HPDE6-E6E7 (cell line): ENCODE data around the gene KLHL6.
"Not testable (repeated sequence)": the region's sequence is repeated elsewhere in the genome, so short reads cannot be mapped to it uniquely, and the experiment has no call there.

ENCODE experiments used
- DNase-seq: peaks from one replicate; pipeline ENCODE4 v3.0.0; 2011; ENCODE audit warnings: missing footprints; ENCODE audit errors: extremely low spot score

Gene KLHL6

DNA sequence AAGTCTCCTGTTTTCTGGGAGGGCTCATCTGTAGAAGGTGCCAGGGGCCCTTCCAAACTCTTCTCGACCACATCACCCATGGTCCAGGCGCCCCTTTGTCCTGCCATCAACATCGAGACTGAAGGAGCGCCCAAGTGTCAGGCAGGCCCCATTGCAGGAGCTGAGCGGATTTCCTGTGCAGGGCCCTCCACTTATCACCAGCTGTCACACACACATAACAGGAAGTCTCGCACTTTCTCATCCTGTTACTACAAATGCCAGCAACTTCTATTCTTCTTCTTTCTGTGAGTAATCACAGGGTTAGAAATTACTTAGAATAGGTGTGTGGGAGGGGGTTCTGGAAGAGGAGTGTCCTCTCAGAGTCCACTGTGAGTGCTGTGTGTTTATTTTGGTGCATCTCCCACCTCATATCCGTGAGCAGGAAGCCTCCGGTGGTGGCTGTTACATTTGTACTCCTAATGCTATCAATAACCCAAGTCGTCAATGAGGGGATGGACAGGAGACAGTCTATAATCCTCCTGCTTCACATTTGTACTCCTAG, at the start of gene KLHL6:
TSS of gene KLHL6 (minus strand) at position 166 of the 541 bp plus-strand sequence. CDS start at position 113, 53 bp downstream.
- DNase-seq = no peak

- no peak for DNase-seq
Observed at GRCh38 chr3:183597959-183598358, 42.5 kb upstream of the KLHL6 start.

DNA sequence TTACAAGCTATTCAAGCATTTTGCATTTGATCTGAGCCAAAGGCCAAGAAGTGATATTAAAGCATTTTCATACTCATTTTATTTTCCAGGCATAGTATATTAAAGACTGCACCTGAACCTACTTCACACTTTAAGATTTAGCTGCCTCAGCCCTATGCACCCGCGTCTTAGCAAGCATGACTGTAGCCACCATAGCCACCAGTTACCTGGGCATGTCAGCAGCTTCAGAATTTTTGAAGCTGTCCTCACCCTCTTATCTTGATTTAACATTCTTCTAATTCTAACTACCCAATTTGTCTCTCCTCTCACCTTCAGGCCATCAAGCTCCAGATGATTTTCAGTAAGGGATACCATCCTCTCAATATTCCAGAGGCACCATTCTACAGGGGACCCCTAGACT, 39.1 kb upstream of the KLHL6 start:
- no peak for DNase-seq

GRCh38 chr3:183592821-183593220, 37.3 kb upstream of the KLHL6 start:
- no peak for DNase-seq

- DNase-seq = no peak
Observed at GRCh38 chr3:183591881-183592521, 36.5 kb upstream of the KLHL6 start.

DNA sequence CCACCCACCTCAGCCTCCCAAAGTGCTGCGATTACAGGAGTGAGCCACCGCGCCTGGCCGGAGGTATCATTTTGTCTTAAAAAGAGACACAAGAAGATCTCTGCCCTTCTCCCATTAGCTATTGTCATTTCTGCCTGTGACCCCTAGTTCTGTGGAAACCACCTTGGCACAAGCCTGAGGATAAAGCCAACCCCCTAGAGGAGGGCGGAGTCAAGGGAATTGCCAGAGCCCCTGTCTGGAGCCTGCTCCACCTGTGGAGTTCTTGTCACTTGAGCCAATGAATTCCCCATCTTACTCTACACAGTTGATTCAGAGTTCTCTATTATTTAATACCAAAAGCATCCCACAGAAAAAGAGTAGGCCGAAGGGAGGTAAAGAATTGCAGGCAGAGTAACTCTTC, 34.9 kb upstream of the KLHL6 start:
- no peak for DNase-seq

- no peak for DNase-seq
Observed at GRCh38 chr3:183587336-183587735, 31.8 kb upstream of the KLHL6 start.

- DNase-seq = no peak
Observed at GRCh38 chr3:183586477-183586876, 31.0 kb upstream of the KLHL6 start.

- no peak for DNase-seq
Observed at GRCh38 chr3:183584914-183585280, 29.4 kb upstream of the KLHL6 start.

DNA sequence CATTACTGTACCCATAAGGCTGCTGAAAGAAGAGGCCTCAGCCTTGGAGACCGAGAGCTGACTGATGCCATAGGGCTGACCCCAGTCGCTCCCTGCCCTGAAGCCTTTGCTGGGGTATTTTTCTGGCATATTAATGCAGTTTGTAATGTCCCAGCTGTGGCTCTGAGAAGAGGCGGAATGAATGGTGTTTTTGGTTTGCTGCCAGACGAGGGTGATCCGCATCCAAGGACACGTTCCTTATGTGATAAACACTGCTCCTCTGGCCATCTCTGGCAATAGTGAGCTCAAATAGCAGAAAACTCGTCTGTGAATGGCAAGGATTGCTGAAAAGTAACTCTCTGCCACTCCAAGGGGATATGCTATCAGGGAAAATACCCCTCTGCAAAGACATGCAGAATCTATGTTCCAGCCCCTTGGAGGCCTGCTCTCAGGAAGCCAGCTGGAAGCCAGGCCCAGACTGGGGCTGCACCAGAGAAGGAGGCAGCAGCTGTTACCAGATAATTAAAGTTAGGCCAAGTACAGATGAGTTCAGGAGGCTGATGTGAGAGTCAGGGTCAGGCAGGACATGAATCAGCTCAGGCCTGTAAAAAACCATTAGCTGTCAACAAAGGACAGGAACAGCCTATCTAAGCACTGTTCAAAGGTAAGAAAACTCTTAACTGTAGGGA, 28.9 kb upstream of the KLHL6 start:
- no peak for DNase-seq

- DNase-seq = no peak
Observed at GRCh38 chr3:183583331-183584245, 28.1 kb upstream of the KLHL6 start.

- no peak for DNase-seq
Observed at GRCh38 chr3:183582161-183582560, 26.7 kb upstream of the KLHL6 start.

DNA sequence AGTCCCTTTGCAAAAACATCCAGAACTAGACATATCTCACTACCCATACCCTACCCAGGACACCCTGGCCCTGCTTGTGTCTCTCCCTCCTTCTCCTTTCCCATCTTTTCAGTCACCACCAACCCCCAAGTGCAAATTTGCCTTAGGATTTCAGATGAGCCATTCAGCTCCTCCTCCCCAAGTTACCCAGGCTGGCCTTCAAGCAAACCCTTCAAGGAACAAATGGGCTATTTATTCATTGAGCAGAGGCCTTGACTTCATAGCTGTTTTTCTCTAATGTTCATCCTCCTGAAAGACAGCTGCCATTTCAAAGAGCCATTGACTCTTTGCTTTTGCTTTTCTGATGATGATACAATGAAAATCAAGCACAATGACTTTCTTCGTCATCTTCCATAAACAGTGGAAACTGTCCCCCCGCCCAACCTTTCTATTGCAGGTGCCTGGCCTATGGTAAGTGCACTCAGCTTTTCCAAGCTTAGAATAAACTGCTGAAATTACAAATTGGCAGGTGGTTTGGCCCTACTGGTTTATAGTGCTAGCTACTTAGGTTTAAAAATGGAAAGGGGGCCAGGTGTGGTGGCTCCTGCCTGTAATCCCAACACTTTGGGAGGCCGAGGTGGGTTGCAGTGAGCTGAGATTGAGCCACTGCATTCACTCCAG, 26.1 kb upstream of the KLHL6 start:
- DNase-seq = no peak

DNA sequence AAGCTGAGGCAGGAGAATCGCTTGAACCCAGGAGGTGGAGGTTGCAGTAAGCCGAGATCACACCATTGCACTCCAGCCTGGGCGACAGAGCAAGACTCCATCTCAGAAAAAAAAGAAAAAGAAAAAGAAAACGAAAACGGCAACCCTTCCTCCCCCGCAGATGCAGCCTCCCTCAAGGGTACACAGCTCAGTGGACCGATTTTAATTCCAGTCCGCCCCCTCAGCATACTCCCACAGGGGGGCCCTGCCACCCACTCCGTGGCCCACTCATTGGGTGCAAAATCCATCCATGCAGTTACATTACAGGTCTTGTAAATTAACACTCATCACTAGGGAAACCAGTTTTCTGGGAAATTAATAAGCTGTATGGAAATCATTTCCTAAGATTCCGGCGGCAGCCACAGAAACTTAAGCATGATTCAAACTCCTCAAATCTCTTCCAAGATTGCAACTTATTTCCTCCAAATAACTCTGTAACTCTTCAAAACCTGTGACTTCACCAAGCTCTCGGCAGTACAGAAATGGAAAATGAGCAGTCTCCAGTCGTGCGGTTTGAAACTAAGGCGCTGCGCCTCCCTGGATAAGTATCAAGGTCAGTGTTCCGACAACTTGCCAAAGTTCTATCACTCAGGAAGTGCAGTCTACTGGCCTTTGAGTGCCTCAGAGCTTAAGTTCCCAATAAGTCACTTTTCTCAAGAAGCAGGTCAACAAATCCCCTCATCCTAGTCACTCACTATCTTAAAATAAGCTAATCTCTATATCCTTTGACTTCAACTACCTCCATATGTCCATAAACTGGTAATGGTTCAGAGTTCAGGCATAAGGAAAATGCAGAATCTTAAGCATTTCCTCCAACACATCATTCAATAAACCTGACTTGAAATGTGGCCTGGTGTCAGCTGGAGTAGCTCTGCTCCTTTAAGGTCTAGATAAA, 24.7 kb upstream of the KLHL6 start:
- no peak for DNase-seq

DNA sequence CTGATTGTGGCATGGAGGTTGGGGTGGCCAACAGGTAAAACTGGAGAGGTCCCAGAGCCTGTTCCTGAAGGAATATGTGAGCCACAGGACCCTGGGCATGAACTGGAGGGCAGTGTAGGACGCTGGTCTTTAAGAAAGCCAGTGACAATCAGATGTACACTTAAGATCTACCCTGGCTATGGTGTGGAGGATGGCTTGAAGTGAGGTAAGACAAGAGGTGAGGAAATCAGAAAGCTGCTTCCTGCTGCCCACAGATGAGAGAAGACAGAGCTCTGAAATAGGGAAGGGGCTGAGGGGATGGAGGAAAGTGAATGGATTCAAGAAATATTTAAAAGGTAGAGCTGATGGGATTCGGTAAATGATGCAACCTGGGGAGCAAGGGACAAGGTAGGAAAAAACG, 22.7 kb upstream of the KLHL6 start:
- no peak for DNase-seq

DNA sequence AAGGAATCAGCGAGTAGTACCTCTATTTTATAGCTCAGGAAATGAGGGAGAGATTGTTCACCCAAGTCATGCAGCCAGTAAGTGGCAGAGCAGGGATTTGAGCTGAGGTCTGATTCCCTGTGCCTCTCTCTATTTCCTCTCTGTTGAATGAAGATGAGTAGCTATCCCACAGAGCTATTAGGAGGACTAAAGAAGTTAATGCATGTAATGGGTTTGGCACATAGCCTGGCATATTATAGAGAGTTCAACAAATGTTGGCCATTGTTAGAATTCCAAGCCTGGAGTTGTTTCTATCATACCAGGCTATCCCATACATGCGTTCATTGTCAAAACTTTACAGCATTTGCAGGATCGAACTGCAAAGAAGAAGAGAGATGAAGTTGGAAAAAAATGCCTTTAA, 21.8 kb upstream of the KLHL6 start:
- DNase-seq = no peak

GRCh38 chr3:183576487-183577107, 21.1 kb upstream of the KLHL6 start:
- no peak for DNase-seq

- DNase-seq = no peak
Observed at GRCh38 chr3:183572935-183573334, 17.4 kb upstream of the KLHL6 start.

GRCh38 chr3:183570191-183570590, 14.7 kb upstream of the KLHL6 start:
- DNase-seq = not testable (repeated sequence)

GRCh38 chr3:183566880-183567279, 11.4 kb upstream of the KLHL6 start:
- DNase-seq = no peak
